Stimulated activated CD4-positive, alpha-beta T cell treated with anti-CD3 and anti-CD28 coated beads, Interleukin-2, amount 100 ng/mL, for 24 hours (primary cell): ENCODE results near the gene AMIGO1.
A peak's percentile ranks its signal among the peaks of the same experiment; 100 is the strongest.

ENCODE experiments used
- DNase-seq, 2 donors: peaks; one replicate each; pipeline ENCODE4 v3.0.0-alpha.2; 2020

Gene AMIGO1

GRCh38 chr1:109509176-109510134 is at the start of gene AMIGO1:
Gene AMIGO1 (minus strand): TSS chr1:109509727. CDS start chr1:109508912, 815 bp downstream.
- DNase-seq = peak; percentile 72 to 79

- no peak for DNase-seq
These were observed 48.0 kb upstream of the AMIGO1 start for GRCh38 chr1:109557520-109557919.

GRCh38 chr1:109556563-109556962 is 47.0 kb upstream of the AMIGO1 start:
- no peak for DNase-seq

GRCh38 chr1:109548321-109549267 is 39.1 kb upstream of the AMIGO1 start, which contains the start of gene GNAI3:
Gene GNAI3 (plus strand): TSS chr1:109548615. CDS start chr1:109548721, 106 bp downstream.
- peak; percentile 95 for DNase-seq

GRCh38 chr1:109547463-109548320 is 38.2 kb upstream of the AMIGO1 start:
- peak; percentile 15 to 17 for DNase-seq

- DNase-seq = peak; percentile 90 to 95
These were observed 37.0 kb upstream of the AMIGO1 start for GRCh38 chr1:109546311-109547109.

- no peak for DNase-seq
These were observed 34.6 kb upstream of the AMIGO1 start for GRCh38 chr1:109543988-109544735.

- DNase-seq = no peak
These were observed 33.9 kb upstream of the AMIGO1 start for GRCh38 chr1:109543283-109543987.

GRCh38 chr1:109542657-109543056 is 33.1 kb upstream of the AMIGO1 start:
- DNase-seq = no peak

GRCh38 chr1:109541102-109541501 is 31.6 kb upstream of the AMIGO1 start:
- DNase-seq = no peak

GRCh38 chr1:109539676-109540075 is 30.1 kb upstream of the AMIGO1 start, which contains the start of gene GPR61:
Gene GPR61 (plus strand): TSS chr1:109539872. CDS start chr1:109543023, 3,151 bp downstream.
- no peak for DNase-seq

GRCh38 chr1:109538827-109539555 is 29.5 kb upstream of the AMIGO1 start:
- no peak for DNase-seq

GRCh38 chr1:109537450-109538178 is 28.1 kb upstream of the AMIGO1 start:
- DNase-seq = no peak

- DNase-seq = no peak
These were observed 26.5 kb upstream of the AMIGO1 start for GRCh38 chr1:109535971-109536491.

- DNase-seq = no peak
These were observed 26.0 kb upstream of the AMIGO1 start for GRCh38 chr1:109535481-109535880.

- no peak for DNase-seq
These were observed 24.9 kb upstream of the AMIGO1 start for GRCh38 chr1:109534307-109534858.

- DNase-seq = peak; percentile 93 to 95
These were observed 23.0 kb upstream of the AMIGO1 start for GRCh38 chr1:109532365-109533136.
